OCI-LY3 (cell line): ENCODE measurements around the gene USP5.

ENCODE experiments used
- EZH2phosphoT487 ChIP-seq: fragments of 200-600 bp; shearing (Covaris generic); IDR thresholded peaks from 2 replicates; pipeline ENCODE4 v1.6.1; 2018; ENCODE audit warnings: antibody characterized with exemption, mixed run types, low read depth
- TF ChIP-seq, protein P1 (sequence below): fragments of 200-600, 300-600 bp; sonication (generic); IDR thresholded peaks from 2 replicates; pipeline ENCODE4 v1.5.1; 2014; ENCODE audit warnings: antibody characterized with exemption, low read length, low read depth

DNA sequence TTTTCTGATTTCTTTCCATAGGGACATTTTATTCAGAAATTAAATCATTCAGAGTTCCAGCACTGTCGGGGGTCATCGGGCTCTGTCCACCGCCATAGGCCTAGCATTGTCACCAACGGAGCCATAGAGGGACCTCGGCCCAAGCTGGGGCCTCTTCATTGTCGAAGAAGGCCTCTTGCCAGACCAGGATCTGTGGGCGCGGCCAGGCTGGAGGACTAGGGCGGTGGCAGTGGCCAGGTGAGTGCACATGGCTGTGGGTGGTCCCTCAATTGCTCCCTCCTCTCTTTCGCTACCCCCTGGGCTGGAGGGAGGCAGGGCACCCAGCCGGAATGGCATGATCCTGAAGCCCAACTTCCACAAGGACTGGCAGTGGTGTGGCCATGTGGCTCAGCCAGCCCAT is 31.7 kb downstream of the USP5 start:
- TF ChIP-seq, protein P1, sequence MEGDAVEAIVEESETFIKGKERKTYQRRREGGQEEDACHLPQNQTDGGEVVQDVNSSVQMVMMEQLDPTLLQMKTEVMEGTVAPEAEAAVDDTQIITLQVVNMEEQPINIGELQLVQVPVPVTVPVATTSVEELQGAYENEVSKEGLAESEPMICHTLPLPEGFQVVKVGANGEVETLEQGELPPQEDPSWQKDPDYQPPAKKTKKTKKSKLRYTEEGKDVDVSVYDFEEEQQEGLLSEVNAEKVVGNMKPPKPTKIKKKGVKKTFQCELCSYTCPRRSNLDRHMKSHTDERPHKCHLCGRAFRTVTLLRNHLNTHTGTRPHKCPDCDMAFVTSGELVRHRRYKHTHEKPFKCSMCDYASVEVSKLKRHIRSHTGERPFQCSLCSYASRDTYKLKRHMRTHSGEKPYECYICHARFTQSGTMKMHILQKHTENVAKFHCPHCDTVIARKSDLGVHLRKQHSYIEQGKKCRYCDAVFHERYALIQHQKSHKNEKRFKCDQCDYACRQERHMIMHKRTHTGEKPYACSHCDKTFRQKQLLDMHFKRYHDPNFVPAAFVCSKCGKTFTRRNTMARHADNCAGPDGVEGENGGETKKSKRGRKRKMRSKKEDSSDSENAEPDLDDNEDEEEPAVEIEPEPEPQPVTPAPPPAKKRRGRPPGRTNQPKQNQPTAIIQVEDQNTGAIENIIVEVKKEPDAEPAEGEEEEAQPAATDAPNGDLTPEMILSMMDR: no peak
- no peak for TF ChIP-seq EZH2phosphoT487
